Stimulated activated CD4-positive, alpha-beta T cell treated with anti-CD3 and anti-CD28 coated beads, Interleukin-15, amount 100 ng/mL, for 1 hour (primary cell): ENCODE measurements around the gene CRHR1.
"Not testable (repeated sequence)": the region's sequence is repeated elsewhere in the genome, so short reads cannot be mapped to it uniquely, and the experiment has no call there.

Source experiments
- DNase-seq, 2 donors: peaks; one replicate each; pipeline ENCODE4 v3.0.0-alpha.2; 2020; ENCODE audit warnings: low read depth in 1 of 2, low spot score in 1 of 2

The CRHR1 gene

DNA sequence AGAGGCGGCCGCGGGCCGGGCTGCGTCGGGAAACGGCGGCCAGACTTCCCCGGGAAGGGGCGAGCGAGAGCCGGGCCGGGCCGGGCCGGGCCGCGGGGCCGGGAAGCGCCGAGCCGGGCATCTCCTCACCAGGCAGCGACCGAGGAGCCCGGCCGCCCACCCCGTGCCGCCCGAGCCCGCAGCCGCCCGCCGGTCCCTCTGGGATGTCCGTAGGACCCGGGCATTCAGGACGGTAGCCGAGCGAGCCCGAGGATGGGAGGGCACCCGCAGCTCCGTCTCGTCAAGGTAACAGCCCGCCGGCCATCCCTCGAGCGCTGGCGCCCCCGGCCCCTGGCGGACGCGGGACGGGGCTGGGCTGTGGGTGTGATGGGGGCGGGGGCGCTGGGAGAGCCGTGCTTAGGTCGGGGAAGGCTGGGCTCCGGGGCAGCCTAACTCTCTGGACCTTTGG lies at the start of gene CRHR1:
Gene CRHR1 (plus strand): TSS at position 28 of the 448 bp plus-strand sequence. CDS start 225 bp downstream, at position 253.
- no peak for DNase-seq

DNA sequence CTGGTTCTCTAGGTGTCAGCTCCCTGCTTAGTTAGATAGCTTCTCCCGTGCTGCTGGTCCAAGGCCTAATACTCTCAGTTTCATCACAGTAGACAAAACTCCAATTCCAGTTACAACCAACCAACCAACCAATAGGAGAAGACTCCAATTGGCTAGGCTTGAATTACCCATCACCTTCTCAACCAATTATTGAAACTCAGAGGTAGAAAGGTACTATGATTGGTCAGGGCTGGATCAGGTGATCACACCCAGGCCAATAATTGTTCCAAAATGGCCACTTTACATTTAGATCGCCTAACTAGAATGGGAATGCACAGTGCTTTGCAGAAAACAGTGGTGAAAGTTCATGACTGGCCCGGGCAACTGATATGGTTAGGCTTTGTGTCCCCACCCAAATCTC lies 49.5 kb upstream of the CRHR1 start:
- no peak for DNase-seq

DNA sequence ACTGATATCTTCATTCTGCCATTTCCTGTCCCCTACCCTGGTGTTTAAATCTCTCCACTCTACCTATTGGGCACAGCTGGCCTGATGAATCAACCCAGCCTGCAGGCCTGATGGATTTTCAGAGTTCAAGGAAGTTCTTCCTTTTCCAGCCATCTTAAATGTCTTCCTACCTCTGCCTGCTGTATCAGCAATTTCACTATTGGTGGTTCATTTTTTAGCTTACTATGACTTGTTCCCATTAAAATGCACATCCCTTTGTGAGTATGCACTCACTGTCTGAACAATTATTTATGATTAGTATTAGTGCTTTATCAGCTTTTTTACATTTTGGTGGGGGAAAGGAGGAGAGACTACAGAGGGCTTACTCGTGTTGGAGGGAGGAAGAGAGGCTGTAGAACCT lies 48.6 kb upstream of the CRHR1 start:
- no peak for DNase-seq

DNA sequence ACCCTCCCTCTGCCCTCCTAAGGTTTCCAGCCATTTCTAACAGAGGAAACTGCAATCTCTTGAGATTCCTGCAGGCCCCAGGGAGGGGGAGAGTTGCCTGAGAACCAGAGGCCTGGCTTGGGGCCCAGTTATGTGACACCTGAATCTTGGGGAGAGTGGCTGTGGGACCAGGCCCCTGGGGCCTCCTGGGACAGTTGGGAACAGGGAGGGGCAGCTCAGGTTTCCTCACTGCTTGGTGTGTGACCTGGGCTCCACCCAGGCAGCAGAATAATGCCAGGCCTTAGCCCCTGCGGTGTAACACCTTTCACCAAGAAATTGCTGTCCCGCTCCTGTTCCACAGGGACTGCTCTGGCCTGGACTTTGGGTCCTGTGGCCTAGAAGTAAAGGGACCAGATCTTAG lies 44.3 kb upstream of the CRHR1 start:
- DNase-seq = no peak

DNA sequence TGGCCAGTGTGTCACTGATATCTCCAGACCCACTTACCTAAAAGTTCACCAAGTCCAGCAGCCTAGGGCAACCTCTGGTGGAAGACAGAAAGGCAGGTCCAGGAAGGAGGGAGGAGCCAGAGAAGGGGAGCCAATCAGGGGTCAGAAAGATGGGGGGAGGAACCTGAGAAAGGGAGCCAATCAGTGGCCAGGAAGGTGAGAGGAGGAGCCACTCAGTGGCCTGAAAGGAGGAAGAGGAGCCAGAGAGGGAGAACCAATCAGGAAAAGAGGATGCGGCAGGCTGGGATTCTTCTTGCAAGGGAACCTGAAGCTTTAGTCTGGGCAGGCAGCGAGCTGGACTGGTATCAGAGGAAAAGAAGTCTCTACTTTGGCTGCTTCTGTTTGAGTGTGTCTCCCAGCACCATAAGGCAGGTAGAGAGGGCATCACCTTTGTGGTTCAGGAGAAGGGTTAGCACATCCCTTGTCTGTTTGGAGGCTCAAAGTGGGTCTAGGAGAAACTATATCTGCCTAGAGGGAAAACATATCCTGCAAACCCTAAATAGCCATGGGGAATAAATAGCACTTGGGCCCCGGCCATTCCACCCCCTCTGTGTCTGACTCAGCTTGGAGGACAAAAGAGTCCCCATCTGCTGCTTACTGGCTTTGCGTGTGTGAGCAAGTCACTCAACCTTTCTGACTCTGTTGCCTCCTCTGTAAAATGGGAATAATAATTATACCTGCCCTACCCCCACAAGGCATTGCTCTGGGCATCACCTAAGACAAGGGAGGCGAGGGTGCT lies 43.4 kb upstream of the CRHR1 start:
- DNase-seq = no peak

DNA sequence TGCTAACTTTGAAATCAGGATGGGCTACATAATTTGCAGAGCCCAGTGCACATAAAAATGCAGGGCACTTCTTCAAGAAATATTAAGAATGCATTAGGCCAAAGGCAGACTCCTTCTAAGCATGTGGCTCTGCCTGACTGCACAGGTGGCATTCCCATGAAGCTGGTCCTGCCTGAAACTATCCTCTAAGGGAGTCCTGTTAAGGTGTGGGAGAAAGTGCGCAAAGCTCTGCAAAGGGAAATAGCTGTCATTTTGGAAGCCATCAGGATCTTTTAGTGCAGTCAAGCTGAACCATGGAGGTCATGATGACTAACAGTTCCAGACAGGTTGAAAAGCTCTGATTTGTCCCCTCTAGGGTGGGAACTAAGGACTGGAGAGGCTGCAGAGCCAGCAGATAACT lies 41.9 kb upstream of the CRHR1 start:
- DNase-seq = no peak

DNA sequence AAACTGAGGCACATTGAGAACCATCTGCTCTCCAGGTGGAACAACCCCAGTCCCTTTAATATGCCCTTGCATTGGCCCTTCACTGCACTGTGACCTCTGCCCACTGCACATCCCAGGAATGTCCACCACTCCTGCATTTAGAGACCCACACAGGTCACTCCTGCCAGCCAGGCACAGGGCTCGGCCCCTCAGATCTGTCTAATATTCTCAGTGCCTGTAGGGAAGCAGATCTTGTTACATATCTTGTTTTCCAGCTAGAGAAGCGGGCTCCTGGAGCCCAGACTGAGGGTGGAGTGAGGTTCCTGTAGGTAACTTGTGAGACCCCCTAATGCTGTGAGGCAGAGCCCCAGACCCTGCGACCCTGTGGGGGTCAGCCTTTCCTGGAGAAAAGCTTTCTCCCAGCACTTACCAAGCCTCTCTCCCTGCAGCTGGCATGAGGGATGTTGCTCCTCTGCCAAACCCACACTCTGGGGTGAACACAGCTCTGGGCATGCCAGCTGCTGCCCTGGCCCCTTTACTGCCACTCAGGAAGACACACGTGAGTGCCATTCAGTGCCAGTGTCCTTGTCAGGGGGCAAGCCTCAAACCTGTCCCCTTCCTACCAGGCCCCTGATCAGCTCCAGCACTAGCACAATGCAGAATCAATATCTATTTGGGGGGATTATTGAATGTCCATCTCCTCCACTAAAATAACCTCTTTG lies 40.3 kb upstream of the CRHR1 start:
- DNase-seq = no peak

DNA sequence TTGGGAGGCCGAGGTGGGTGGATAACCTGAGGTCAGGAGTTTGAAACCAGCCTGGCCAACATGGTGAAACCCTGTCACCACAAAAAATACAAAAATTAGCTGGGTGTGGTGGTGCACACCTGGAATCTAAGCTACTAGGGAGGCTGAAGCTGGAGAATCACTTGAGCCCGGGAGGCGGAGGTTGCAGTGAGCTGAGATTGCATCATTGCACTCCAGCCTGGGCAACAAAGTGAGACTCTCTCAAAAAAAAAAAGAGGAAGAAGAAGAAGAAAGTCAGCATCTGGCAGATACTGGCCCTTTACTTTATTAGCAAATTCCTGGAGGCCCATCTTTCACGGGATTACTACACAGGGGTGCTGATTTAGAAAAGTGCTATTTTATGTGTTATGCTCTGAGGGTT lies 39.3 kb upstream of the CRHR1 start:
- DNase-seq = not testable (repeated sequence)

DNA sequence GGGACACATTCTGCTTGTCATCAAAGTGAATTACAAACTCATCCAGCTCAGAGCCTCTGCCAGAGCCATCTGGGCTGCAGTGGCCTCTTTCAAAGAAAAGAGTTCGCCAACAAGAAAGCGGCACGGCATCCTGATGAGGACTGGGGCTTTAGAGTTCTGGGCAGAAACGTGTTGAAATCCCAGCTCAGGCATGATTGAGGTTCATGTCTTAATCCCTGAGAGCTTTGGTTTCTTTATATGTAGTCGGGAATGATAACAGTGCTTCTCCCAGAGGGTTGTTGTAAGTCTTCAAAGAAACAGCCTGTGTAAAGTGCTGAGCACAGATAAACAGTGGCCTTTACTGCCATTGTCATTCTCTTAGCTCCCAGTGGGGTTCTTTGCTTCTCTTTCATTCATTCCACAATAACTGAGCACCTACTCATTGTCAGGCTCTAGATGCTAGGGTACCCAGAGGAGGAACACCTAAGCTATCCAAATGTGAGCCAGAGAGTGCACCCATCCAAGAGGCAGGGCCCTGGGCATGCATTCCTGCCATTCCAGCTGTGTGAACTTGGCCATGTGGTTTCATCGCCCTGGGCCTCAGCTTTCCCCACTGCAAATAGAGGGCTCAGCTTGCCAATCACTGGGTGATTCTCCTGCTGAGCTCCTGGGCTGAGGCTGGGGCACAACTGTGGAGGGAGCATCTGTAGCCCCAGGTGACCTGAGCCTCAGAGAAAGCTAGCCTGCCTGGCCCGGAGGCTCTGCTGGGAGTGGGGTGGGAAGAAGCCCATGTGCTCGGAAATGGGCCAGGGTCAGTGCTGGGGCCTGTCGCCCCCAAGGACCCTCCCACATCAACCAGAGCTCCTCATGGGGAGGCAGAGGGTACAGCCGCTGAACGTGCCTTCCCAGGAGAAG lies 38.3 kb upstream of the CRHR1 start:
- no peak for DNase-seq

DNA sequence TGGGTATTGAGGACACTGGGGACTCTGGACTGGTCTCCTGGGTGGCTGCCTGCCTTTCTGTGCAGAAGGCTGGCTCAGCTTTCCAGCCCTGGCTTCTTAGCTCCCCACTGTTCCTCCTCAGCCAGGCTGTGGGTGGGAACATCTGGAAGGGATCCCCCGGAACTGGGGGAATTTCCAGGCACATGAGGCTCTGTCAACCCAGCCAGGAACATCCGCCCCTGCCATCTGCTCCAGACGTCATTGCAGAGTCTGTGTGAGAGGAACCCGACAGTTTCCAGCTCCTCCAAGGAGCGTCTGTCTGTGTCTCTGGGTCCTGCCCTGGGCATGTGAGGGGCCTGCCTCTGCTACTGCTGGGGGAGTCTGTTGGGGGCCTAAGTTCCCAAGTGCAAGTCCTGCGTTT lies 36.2 kb upstream of the CRHR1 start:
- DNase-seq = no peak

DNA sequence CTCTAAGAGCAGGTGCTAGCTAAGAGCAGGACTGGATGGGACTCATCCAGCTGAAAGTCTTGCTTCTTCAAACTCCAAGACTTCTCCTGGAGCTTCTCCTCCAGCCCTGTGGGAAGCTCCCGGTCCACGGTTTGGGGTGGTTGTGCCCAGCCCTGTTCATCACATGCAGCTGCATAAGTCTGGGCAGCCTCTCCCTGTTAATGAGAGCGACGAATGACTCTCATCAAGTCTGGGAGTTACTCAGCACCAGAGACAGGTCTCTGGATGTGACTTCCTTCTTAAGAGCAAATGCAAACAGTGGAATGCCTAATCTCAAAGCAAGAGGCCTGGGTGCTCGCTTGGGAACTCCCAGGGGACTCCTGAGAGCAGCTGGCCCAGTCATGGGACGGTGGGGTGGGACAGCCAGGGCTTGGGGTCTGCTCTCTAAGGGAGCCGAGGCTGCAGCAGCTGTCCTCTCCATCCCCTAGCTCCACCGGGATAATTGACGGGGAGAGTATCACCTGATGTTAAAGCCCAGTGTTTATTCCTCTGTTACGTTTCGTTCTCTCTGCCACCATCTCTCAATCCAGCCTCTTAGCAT lies 35.3 kb upstream of the CRHR1 start:
- DNase-seq = no peak

DNA sequence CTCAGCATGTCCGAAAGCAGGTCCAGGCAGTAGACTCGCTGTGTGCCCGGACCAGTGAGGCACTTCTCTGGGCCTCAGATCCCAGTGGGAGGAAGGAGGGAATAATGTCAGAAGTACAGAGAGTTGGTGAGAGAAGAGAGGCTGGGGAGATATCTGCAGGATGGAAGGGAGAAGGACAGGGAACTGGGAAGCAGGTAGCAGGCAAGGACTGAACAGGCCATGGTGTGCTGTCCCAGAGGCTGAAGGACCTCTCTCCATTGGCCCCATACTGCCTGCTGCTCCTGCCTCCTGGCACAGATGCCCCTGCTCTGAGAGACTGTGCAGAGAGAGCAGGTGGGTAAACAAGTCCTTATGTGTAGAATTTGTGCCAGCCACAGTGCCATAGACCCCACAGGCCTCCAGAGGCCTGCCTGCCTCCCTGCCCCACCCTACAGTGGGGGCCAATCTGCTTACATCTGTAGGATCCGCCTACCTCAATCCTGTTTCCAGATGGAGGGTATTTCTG lies 34.2 kb upstream of the CRHR1 start:
- DNase-seq = no peak

DNA sequence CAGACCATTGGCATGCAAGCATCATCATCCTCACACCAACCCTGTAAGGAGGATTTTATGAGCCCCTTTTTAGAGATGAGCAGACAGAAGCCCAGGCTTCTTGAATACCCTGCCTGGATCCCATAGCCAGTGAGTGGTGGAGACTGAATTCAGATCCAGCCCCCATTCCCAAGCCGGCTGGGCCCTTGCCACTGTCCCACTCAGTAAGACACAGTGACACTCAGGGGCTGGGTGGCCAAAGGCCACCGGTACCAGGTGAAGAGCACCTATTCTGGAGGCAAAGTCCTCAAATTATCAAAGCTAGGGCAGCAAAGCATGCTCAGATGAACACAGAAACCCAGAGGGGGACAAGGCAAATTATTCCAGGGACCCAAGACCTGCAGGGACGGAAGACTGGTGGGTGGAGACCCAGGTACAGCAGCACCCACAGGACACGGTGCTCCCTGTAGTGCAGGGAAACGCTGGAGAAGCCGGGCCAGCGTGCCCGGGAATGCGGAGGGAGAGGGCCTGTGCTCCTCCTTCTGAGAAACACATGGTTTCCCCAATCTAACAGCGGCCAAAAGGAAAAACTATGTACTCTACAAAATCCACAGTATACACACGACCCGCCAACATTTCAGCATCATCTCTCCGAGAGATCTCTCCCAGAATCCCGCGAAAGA lies 33.2 kb upstream of the CRHR1 start:
- no peak for DNase-seq

DNA sequence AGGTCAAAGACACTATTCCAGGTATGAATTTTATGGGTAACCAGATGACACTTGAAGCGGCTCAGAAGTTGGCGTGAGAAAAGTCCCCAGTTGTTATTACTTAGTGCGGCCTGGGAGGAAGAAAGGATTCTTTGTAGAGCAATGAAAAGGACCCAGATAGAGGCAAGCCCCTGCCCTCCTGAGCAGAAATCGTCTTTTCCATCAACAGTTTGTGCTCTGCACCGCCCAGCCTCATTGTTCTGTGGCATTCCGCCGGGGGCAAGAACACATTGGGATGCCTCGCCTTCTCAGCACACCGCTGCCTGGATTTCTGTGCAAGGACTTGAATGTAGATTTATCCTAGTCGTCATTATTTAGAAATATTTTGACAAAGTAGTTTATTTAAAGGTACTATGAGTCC lies 32.7 kb upstream of the CRHR1 start:
- DNase-seq = no peak

DNA sequence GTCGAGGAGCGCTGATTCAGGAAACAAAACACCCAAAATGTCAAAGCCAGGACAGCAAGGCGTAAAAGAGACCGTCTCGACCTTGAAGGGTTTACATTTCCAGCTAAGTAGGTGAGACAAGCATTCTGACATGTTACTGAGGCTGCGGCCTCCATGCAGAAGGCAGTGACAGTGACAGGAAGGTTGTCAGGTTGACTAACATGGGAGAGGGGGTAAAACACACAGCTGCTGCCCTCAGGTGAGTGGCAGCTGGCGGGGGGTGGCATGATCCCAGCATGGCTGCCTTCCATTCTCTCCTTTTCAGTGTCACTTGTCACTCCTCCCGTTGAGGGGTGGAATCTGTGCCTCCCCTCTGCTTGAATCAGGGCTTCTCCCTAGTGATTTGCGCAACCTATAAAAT lies 31.9 kb upstream of the CRHR1 start:
- no peak for DNase-seq

DNA sequence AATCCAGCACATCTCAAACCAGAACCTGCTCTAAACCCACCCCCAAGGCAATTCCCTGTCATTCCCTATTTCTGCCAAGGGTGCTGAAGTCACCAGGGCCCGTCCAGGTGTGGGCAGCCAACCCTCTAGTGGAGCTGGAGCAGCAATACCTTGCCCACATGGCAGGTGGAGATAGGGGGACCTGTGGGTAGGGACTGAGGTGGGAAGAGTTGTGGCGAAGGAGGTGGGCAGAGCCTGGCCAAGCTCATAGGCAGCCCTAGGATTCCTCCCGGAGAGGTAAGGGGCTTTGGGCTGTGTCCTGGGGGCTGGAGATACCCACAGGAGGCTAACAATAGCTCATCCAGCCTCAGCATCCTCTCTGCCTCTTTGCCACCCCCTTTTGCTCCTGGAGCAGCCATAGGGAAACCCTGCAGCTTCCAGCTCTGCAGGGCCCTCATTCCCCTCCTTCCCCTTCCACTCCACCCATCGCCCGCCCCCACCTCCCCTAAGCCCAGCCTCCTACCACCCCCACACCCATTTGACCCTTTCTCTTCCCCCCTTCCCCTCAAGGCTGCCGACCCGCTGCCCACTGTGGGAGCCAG lies 30.4 kb upstream of the CRHR1 start:
- DNase-seq = no peak

DNA sequence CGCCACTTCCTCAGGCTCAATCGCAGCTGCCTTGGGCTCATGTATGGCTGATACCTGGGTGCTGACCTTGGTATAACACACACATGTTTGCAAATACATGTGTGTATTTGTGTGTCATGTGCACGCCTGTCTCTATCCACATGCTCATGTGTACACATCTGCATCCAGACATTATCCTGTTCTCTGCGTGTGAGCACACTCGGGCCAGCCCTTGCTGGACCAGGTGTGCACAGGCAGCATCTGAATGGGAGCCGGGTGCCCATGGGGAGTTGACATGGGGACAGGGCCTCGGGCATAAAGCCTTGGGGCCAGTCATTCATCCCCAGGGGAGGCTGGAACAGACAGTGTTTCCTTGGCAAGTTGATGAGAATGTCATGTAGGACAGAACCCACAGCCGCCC lies 29.1 kb upstream of the CRHR1 start:
- no peak for DNase-seq

DNA sequence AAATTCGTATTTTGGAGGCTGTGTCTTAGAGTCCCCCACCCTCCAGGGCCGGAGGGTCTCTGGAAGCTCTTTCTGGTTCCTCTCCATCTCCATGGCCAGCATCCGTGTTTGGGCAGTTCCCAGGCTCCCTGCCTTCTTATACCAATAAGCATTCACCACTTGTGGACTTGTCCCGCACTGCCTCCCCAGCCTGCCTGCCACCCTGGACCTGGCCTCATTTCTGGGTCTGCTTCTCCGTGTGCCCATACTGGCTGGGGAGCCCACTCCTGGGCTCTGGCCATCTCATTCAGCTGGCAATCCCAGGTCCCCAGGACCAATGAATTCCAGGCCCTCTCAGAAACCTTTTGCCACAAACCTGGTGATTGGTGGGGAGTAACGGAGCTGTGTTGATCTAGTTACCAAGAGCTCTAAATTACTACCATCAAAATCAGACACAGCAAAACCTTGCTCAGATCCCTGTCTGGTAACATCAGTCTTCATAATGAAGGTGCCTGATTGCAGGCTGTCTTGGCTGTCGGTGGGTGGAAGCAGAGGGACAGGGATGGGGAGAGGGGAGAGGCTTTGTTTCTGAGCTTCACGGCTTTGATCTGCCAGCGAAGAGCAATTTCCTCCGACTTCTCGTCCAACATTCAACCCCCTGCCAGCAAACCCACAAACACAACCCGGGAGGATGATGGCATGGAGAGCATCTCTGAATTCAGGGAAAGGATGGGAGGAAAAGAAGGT lies 27.7 kb upstream of the CRHR1 start:
- DNase-seq = no peak

DNA sequence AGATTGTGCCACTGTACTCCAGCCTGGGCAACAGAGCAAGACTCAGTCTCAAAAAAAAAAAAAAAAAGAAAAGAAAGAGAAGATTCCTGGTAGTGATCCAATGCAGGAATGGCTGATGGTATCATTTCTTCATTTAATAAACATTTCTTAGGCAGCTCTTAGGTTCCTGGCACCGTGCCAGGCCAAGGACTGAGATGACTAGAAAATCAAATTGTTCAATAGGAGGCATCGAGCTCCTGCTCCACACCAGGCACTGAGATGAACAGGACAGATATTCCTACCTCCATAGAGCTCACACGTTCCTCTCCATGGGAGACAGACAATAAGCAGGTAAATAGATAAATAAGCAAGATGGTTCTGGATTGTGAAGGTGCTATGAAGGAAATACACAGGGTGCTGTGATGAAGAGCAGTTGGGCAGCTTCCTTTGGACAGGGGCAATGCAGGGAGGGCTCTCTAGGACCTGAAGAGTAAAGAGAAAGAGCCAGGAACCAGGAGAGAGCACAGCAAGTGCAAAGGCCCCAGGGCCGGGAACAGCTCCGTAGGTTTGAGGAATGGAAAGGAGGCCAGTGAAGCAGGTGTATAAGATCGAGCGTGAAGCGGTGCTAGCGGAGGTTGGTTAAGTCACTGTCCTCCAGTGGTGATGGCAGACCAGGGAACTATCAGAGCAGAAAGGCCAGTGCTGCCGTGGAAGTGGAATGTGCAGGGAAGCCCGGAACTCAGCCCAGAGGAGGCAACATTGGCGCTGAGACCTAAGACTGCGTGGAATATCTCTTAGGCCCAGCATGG lies 26.5 kb upstream of the CRHR1 start:
- DNase-seq = no peak
